Coronary artery (tissue), 2 donors: ENCODE measurements around the gene PSPN.

ENCODE experiments used
- DNase-seq: peaks from one replicate; pipeline ENCODE4 v3.0.0-alpha.2; 2017; ENCODE audit warnings: low spot score
- H3K27ac ChIP-seq, 2 donors: fragments of 200-600 bp; sonication (generic); one replicate each; pipeline ENCODE4 v1.5.1; 2016 to 2019
- H3K4me3 ChIP-seq: fragments of 200-600 bp; sonication (generic); 2 replicates; pipeline ENCODE4 v1.5.1; 2016; ENCODE audit warnings: mild to moderate bottlenecking, moderate library complexity
- CTCF ChIP-seq: fragments of 200-600 bp; sonication (generic); IDR thresholded peaks from one replicate; pipeline ENCODE4 v1.5.1; 2019; ENCODE audit warnings: antibody characterized with exemption

Gene PSPN

GRCh38 chr19:6418562-6418932, 42.8 kb upstream of the PSPN start:
- H3K4me3 ChIP-seq: no peak overlapping the region
- no peak for TF ChIP-seq CTCF
- H3K27ac ChIP-seq: no peak overlapping the region
- DNase-seq: no peak

- H3K27ac ChIP-seq: no peak overlapping the region
- no peak overlapping the region for H3K4me3 ChIP-seq
- no peak for DNase-seq
- no peak for TF ChIP-seq CTCF
Observed at GRCh38 chr19:6417713-6418561, 42.2 kb upstream of the PSPN start.

GRCh38 chr19:6416658-6417405, 41.1 kb upstream of the PSPN start:
- H3K27ac ChIP-seq: no peak overlapping the region
- no peak for TF ChIP-seq CTCF
- H3K4me3 ChIP-seq: no peak overlapping the region
- no peak for DNase-seq

- Histone ChIP-seq H3K4me3 (no peak overlapping the region), H3K27ac (no peak overlapping the region)
- no peak for DNase-seq
- TF ChIP-seq CTCF: no peak
Observed at GRCh38 chr19:6415591-6416190, 40.0 kb upstream of the PSPN start.

- Histone ChIP-seq H3K27ac (no peak overlapping the region), H3K4me3 (no peak overlapping the region)
- no peak for DNase-seq
- TF ChIP-seq CTCF: no peak
Observed at GRCh38 chr19:6414793-6415590, 39.3 kb upstream of the PSPN start.

- no peak for TF ChIP-seq CTCF
- no peak overlapping the region for H3K4me3 ChIP-seq
- DNase-seq: no peak
- H3K27ac ChIP-seq: no peak overlapping the region
Observed at GRCh38 chr19:6413721-6414643, 38.2 kb upstream of the PSPN start.
